Measurements from ENCODE around the gene PDE7B.

PDE7B gene

DNA sequence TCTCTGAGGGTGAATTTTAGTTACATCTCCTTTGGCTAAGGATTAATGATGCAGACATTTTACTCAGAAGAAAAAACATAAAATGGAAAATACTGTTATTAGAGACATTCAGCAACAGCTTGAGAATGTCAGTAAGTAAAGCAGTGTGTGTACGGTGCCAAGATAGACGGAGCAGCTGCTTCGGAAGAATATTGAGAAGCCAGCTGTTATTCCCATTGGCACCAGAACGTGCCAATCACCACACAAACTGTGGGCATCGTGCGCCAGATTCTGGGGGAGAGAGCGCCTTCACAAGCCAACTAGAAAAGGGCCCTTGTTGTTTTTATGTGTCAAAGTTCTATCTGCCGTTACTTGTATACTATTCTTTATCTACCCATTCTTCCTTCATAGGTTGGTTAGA, 235.2 kb downstream of the PDE7B start:
- Histone ChIP-seq H2AFZ (ENCODE audit: low read depth) (no peak overlapping the region), H3K4me3 (IDR thresholded peaks at IDR 0.05; ENCODE audit: insufficient read depth, low read depth, low read length) (no peak overlapping the region), H3K79me2 (ENCODE audit: insufficient read depth, low read depth) (no peaks in the 10 kb centered on the region), H3K36me3 (ENCODE audit: insufficient read depth) (no peaks in the 10 kb centered on the region), H3K4me2 (no peak overlapping the region), H3K27me3 (ENCODE audit: insufficient read depth, low read depth) (no peaks in the 10 kb centered on the region), H3K27ac (no peak overlapping the region), H3K9ac (no peak overlapping the region), H3K4me1 (ENCODE audit: low read depth, poor library complexity, severe bottlenecking) (no peaks in the 10 kb centered on the region), H4K20me1 (ENCODE audit: insufficient read depth) (no peaks in the 10 kb centered on the region)
- TF ChIP-seq, protein P1, sequence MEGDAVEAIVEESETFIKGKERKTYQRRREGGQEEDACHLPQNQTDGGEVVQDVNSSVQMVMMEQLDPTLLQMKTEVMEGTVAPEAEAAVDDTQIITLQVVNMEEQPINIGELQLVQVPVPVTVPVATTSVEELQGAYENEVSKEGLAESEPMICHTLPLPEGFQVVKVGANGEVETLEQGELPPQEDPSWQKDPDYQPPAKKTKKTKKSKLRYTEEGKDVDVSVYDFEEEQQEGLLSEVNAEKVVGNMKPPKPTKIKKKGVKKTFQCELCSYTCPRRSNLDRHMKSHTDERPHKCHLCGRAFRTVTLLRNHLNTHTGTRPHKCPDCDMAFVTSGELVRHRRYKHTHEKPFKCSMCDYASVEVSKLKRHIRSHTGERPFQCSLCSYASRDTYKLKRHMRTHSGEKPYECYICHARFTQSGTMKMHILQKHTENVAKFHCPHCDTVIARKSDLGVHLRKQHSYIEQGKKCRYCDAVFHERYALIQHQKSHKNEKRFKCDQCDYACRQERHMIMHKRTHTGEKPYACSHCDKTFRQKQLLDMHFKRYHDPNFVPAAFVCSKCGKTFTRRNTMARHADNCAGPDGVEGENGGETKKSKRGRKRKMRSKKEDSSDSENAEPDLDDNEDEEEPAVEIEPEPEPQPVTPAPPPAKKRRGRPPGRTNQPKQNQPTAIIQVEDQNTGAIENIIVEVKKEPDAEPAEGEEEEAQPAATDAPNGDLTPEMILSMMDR (conservative IDR thresholded peaks at IDR 0.05; ENCODE audit: low read depth, low read length), result no peak

DNA sequence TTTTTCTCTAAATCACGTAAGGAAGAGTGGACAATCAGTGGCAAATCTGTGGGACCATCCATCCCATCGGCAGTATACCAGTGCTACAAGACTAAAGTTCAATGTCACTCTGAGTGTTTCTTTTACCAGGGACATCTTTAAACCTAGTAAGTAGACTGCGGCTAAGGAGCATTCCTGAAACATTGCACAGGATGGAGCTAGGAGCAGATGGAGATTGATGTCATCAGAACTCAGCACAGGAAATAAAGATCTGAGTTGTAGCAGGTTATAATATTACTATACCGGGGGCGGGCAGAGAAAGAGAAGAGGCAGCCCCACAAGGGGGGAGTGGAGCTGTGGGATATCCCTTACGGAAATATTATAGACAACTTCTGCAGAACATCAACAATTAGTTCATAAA, 236.5 kb downstream of the PDE7B start:
- no peak overlapping the region for H2AFZ ChIP-seq (ENCODE audit: low read depth)
- H3K27me3 ChIP-seq (ENCODE audit: insufficient read depth, low read depth), result no peaks in the 10 kb centered on the region
- no peak overlapping the region for H3K4me3 ChIP-seq (IDR thresholded peaks at IDR 0.05; ENCODE audit: insufficient read depth, low read depth, low read length)
- H3K27ac ChIP-seq, result no peak overlapping the region
- no peaks in the 10 kb centered on the region for H3K36me3 ChIP-seq (ENCODE audit: insufficient read depth)
- H3K9ac ChIP-seq, result no peak overlapping the region
- no peaks in the 10 kb centered on the region for H4K20me1 ChIP-seq (ENCODE audit: insufficient read depth)
- TF ChIP-seq, protein P1 (conservative IDR thresholded peaks at IDR 0.05; ENCODE audit: low read depth, low read length), result no peak
- no peaks in the 10 kb centered on the region for H3K79me2 ChIP-seq (ENCODE audit: insufficient read depth, low read depth)
- H3K4me2 ChIP-seq, result no peak overlapping the region
- H3K4me1 ChIP-seq (ENCODE audit: low read depth, poor library complexity, severe bottlenecking), result no peaks in the 10 kb centered on the region

DNA sequence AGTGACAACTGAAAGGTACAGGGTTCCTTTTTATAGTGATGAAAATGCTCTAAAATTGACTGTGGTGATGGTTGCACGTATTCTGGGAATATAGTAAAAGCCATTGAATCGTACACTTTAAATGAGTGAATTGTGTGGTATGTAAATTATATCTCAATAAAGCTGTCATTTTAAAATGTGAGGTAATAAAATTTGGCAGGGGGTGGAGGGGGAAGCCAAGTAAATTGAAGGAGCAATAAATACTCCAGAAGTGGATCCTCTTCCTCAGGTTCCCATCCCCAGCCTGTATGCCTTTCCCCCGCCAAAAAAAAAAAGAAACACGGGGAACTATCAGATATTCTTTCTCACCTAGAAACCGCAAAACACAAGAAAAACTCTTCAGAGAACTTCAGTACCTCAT, 237.2 kb downstream of the PDE7B start:
- Histone ChIP-seq H3K4me2 (no peak overlapping the region), H3K79me2 (ENCODE audit: insufficient read depth, low read depth) (no peaks in the 10 kb centered on the region), H3K9ac (no peak overlapping the region), H3K36me3 (ENCODE audit: insufficient read depth) (no peaks in the 10 kb centered on the region), H4K20me1 (ENCODE audit: insufficient read depth) (no peaks in the 10 kb centered on the region), H2AFZ (ENCODE audit: low read depth) (no peak overlapping the region), H3K27me3 (ENCODE audit: insufficient read depth, low read depth) (no peaks in the 10 kb centered on the region), H3K27ac (no peak overlapping the region), H3K4me3 (IDR thresholded peaks at IDR 0.05; ENCODE audit: insufficient read depth, low read depth, low read length) (no peak overlapping the region), H3K4me1 (ENCODE audit: low read depth, poor library complexity, severe bottlenecking) (no peaks in the 10 kb centered on the region)
- TF ChIP-seq, protein P1 (conservative IDR thresholded peaks at IDR 0.05; ENCODE audit: low read depth, low read length), result no peak

DNA sequence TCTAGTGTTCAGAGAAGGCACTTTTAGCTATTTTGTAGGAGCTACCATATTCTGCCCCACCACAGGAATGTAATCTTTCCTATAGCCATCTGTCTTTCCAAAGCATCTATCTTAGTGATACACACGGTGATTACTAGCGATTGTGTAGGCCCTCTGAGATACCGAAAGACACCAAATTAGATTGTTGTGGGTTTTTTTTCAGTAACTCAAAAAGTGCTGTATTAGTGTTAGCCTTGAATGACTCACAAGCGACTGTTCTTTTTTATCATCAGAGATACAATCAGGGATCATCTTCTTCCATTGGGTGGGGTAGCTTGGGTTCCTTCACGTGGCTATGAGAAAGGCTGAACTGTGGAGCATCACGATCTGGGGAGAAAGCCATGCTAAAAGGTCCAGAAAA, 238.4 kb downstream of the PDE7B start:
- no peaks in the 10 kb centered on the region for H3K4me1 ChIP-seq (ENCODE audit: low read depth, poor library complexity, severe bottlenecking)
- no peaks in the 10 kb centered on the region for H4K20me1 ChIP-seq (ENCODE audit: insufficient read depth)
- H3K36me3 ChIP-seq (ENCODE audit: insufficient read depth), result no peaks in the 10 kb centered on the region
- H3K27ac ChIP-seq, result no peak overlapping the region
- H2AFZ ChIP-seq (ENCODE audit: low read depth), result no peak overlapping the region
- H3K4me3 ChIP-seq (IDR thresholded peaks at IDR 0.05; ENCODE audit: insufficient read depth, low read depth, low read length), result no peak overlapping the region
- H3K27me3 ChIP-seq (ENCODE audit: insufficient read depth, low read depth), result no peaks in the 10 kb centered on the region
- H3K79me2 ChIP-seq (ENCODE audit: insufficient read depth, low read depth), result no peaks in the 10 kb centered on the region
- no peak overlapping the region for H3K4me2 ChIP-seq
- TF ChIP-seq, protein P1 (conservative IDR thresholded peaks at IDR 0.05; ENCODE audit: low read depth, low read length), result no peak
- H3K9ac ChIP-seq, result no peak overlapping the region

DNA sequence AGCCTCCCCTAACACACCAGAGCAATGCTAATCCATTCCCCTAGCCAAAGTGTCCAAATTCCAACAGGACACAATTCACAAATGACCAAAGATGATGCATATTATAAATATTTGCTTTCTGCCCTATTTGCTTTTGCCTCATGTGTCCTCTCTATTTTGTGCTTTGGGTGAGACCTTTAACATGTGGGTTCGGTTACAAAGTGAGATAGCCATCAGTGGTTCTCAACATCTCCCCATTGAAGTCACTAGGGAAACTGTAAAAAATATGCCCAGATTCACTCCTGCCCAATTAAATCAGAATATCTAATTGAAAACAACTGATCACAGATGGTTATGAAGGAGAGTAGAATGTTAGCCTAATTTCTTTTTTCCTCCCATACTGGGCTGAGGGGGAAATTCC, 239.4 kb downstream of the PDE7B start:
- no peaks in the 10 kb centered on the region for H3K79me2 ChIP-seq (ENCODE audit: insufficient read depth, low read depth)
- no peaks in the 10 kb centered on the region for H4K20me1 ChIP-seq (ENCODE audit: insufficient read depth)
- H3K4me2 ChIP-seq, result no peak overlapping the region
- no peaks in the 10 kb centered on the region for H3K36me3 ChIP-seq (ENCODE audit: insufficient read depth)
- H3K27me3 ChIP-seq (ENCODE audit: insufficient read depth, low read depth), result no peaks in the 10 kb centered on the region
- H3K27ac ChIP-seq, result no peak overlapping the region
- H3K9ac ChIP-seq, result no peak overlapping the region
- H2AFZ ChIP-seq (ENCODE audit: low read depth), result no peak overlapping the region
- no peak overlapping the region for H3K4me3 ChIP-seq (IDR thresholded peaks at IDR 0.05; ENCODE audit: insufficient read depth, low read depth, low read length)
- TF ChIP-seq, protein P1 (conservative IDR thresholded peaks at IDR 0.05; ENCODE audit: low read depth, low read length), result no peak
- no peaks in the 10 kb centered on the region for H3K4me1 ChIP-seq (ENCODE audit: low read depth, poor library complexity, severe bottlenecking)
